ENCODE data around the gene DICER1. TPM values are rescaled to one million over a fixed set of nuclear protein-coding genes. Genes with fewer than 3 reads are reported as not detected.

Gene DICER1
- total RNA-seq, 1 experiment from 2014 or later = 62.0 TPM

DNA sequence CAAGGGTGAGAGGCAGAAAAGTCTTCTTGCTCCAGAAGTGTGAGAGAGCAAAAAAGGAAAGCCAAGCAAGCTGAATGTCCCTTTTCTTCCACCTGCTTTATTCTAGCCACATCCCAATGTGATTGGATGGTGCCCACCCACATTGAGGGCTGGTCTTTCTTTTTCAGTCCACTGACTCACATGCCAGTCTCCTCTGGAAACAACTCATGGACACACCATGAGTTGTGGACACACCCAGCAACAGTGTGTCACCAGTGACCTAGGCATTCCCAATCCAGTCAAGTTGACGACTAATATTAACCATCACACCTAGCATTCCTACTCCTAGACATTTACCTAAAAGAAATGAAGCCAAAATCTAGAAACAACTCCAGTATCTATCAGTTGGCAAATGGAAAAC, 7.2 kb upstream of the DICER1 start:
- H3K27ac Mint-ChIP-seq = no peak overlapping the region
- CTCF ChIA-PET = no interaction called here
- DNase-seq (ENCODE audit: low spot score) (no peak), ATAC-seq (no peak)
- no peaks in the 10 kb centered on the region; the same call in 1 of the 2 replicates for H3K27me3 Mint-ChIP-seq (ENCODE audit: low read depth)
- POLR2A ChIA-PET = no interaction called here
- peaks cover 34% of the 10 kb centered on the region for H3K36me3 Mint-ChIP-seq
- H3K4me1 Mint-ChIP-seq = peaks cover 27% of the 10 kb centered on the region
- no peak overlapping the region for H3K4me3 Mint-ChIP-seq
- peaks cover 38% of the 10 kb centered on the region for H3K9me3 Mint-ChIP-seq
- TF ChIP-seq, protein P1, sequence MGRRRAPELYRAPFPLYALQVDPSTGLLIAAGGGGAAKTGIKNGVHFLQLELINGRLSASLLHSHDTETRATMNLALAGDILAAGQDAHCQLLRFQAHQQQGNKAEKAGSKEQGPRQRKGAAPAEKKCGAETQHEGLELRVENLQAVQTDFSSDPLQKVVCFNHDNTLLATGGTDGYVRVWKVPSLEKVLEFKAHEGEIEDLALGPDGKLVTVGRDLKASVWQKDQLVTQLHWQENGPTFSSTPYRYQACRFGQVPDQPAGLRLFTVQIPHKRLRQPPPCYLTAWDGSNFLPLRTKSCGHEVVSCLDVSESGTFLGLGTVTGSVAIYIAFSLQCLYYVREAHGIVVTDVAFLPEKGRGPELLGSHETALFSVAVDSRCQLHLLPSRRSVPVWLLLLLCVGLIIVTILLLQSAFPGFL (CRISPR knock-in tag; IDR thresholded peaks at IDR 0.05; ENCODE audit: borderline replicate concordance) = no peak

DNA sequence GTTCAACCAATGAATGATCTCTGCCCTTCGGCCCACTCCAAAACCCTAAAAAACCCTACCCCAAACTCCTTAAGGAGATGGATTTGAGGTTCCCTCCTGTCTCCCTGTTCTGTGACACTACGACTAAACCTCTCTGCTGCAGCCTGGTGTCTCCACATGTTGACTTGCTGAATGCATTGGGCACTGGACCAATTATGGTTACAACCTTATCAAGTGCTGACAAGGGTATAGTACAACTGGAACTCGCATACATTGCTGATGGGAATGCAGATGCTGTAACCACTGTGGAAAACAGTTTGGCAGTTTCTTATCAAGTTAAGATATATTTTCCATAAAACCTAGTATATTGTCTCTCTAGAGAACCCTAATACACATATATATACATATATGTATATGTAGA, 6.3 kb upstream of the DICER1 start:
- H3K27me3 Mint-ChIP-seq (ENCODE audit: low read depth) = no peaks in the 10 kb centered on the region; the same call in 1 of the 2 replicates
- CTCF ChIA-PET = no interaction called here
- TF ChIP-seq, protein P2, sequence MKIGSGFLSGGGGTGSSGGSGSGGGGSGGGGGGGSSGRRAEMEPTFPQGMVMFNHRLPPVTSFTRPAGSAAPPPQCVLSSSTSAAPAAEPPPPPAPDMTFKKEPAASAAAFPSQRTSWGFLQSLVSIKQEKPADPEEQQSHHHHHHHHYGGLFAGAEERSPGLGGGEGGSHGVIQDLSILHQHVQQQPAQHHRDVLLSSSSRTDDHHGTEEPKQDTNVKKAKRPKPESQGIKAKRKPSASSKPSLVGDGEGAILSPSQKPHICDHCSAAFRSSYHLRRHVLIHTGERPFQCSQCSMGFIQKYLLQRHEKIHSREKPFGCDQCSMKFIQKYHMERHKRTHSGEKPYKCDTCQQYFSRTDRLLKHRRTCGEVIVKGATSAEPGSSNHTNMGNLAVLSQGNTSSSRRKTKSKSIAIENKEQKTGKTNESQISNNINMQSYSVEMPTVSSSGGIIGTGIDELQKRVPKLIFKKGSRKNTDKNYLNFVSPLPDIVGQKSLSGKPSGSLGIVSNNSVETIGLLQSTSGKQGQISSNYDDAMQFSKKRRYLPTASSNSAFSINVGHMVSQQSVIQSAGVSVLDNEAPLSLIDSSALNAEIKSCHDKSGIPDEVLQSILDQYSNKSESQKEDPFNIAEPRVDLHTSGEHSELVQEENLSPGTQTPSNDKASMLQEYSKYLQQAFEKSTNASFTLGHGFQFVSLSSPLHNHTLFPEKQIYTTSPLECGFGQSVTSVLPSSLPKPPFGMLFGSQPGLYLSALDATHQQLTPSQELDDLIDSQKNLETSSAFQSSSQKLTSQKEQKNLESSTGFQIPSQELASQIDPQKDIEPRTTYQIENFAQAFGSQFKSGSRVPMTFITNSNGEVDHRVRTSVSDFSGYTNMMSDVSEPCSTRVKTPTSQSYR (CRISPR knock-in tag; IDR thresholded peaks at IDR 0.05) = no peak
- TF ChIP-seq CREM (CRISPR knock-in tag; IDR thresholded peaks at IDR 0.05) = no peak
- no peak for TF ChIP-seq NFE2L1 (CRISPR knock-in tag; IDR thresholded peaks at IDR 0.05)
- TF ChIP-seq, protein P3, sequence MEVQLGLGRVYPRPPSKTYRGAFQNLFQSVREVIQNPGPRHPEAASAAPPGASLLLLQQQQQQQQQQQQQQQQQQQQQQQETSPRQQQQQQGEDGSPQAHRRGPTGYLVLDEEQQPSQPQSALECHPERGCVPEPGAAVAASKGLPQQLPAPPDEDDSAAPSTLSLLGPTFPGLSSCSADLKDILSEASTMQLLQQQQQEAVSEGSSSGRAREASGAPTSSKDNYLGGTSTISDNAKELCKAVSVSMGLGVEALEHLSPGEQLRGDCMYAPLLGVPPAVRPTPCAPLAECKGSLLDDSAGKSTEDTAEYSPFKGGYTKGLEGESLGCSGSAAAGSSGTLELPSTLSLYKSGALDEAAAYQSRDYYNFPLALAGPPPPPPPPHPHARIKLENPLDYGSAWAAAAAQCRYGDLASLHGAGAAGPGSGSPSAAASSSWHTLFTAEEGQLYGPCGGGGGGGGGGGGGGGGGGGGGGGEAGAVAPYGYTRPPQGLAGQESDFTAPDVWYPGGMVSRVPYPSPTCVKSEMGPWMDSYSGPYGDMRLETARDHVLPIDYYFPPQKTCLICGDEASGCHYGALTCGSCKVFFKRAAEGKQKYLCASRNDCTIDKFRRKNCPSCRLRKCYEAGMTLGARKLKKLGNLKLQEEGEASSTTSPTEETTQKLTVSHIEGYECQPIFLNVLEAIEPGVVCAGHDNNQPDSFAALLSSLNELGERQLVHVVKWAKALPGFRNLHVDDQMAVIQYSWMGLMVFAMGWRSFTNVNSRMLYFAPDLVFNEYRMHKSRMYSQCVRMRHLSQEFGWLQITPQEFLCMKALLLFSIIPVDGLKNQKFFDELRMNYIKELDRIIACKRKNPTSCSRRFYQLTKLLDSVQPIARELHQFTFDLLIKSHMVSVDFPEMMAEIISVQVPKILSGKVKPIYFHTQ (CRISPR knock-in tag; IDR thresholded peaks at IDR 0.05) = no peak
- TF ChIP-seq, protein P4, sequence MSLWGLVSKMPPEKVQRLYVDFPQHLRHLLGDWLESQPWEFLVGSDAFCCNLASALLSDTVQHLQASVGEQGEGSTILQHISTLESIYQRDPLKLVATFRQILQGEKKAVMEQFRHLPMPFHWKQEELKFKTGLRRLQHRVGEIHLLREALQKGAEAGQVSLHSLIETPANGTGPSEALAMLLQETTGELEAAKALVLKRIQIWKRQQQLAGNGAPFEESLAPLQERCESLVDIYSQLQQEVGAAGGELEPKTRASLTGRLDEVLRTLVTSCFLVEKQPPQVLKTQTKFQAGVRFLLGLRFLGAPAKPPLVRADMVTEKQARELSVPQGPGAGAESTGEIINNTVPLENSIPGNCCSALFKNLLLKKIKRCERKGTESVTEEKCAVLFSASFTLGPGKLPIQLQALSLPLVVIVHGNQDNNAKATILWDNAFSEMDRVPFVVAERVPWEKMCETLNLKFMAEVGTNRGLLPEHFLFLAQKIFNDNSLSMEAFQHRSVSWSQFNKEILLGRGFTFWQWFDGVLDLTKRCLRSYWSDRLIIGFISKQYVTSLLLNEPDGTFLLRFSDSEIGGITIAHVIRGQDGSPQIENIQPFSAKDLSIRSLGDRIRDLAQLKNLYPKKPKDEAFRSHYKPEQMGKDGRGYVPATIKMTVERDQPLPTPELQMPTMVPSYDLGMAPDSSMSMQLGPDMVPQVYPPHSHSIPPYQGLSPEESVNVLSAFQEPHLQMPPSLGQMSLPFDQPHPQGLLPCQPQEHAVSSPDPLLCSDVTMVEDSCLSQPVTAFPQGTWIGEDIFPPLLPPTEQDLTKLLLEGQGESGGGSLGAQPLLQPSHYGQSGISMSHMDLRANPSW (CRISPR knock-in tag; conservative IDR thresholded peaks at IDR 0.05; ENCODE audit: low read depth) = no peak
- TF ChIP-seq SMAD3 (CRISPR knock-in tag; IDR thresholded peaks at IDR 0.05; ENCODE audit: borderline replicate concordance) = no peak
- TF ChIP-seq, protein P5, sequence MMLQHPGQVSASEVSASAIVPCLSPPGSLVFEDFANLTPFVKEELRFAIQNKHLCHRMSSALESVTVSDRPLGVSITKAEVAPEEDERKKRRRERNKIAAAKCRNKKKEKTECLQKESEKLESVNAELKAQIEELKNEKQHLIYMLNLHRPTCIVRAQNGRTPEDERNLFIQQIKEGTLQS (CRISPR knock-in tag; conservative IDR thresholded peaks at IDR 0.05) = no peak
- TF ChIP-seq, protein P6, sequence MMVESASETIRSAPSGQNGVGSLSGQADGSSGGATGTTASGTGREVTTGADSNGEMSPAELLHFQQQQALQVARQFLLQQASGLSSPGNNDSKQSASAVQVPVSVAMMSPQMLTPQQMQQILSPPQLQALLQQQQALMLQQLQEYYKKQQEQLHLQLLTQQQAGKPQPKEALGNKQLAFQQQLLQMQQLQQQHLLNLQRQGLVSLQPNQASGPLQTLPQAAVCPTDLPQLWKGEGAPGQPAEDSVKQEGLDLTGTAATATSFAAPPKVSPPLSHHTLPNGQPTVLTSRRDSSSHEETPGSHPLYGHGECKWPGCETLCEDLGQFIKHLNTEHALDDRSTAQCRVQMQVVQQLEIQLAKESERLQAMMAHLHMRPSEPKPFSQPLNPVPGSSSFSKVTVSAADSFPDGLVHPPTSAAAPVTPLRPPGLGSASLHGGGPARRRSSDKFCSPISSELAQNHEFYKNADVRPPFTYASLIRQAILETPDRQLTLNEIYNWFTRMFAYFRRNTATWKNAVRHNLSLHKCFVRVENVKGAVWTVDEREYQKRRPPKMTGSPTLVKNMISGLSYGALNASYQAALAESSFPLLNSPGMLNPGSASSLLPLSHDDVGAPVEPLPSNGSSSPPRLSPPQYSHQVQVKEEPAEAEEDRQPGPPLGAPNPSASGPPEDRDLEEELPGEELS (CRISPR knock-in tag; IDR thresholded peaks at IDR 0.05) = no peak
- TF ChIP-seq, protein P7, sequence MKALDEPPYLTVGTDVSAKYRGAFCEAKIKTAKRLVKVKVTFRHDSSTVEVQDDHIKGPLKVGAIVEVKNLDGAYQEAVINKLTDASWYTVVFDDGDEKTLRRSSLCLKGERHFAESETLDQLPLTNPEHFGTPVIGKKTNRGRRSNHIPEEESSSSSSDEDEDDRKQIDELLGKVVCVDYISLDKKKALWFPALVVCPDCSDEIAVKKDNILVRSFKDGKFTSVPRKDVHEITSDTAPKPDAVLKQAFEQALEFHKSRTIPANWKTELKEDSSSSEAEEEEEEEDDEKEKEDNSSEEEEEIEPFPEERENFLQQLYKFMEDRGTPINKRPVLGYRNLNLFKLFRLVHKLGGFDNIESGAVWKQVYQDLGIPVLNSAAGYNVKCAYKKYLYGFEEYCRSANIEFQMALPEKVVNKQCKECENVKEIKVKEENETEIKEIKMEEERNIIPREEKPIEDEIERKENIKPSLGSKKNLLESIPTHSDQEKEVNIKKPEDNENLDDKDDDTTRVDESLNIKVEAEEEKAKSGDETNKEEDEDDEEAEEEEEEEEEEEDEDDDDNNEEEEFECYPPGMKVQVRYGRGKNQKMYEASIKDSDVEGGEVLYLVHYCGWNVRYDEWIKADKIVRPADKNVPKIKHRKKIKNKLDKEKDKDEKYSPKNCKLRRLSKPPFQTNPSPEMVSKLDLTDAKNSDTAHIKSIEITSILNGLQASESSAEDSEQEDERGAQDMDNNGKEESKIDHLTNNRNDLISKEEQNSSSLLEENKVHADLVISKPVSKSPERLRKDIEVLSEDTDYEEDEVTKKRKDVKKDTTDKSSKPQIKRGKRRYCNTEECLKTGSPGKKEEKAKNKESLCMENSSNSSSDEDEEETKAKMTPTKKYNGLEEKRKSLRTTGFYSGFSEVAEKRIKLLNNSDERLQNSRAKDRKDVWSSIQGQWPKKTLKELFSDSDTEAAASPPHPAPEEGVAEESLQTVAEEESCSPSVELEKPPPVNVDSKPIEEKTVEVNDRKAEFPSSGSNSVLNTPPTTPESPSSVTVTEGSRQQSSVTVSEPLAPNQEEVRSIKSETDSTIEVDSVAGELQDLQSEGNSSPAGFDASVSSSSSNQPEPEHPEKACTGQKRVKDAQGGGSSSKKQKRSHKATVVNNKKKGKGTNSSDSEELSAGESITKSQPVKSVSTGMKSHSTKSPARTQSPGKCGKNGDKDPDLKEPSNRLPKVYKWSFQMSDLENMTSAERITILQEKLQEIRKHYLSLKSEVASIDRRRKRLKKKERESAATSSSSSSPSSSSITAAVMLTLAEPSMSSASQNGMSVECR (CRISPR knock-in tag; IDR thresholded peaks at IDR 0.05; ENCODE audit: borderline replicate concordance) = no peak
- no peak for TF ChIP-seq GTF2I (CRISPR knock-in tag; conservative IDR thresholded peaks at IDR 0.05)
- TF ChIP-seq, protein P8, sequence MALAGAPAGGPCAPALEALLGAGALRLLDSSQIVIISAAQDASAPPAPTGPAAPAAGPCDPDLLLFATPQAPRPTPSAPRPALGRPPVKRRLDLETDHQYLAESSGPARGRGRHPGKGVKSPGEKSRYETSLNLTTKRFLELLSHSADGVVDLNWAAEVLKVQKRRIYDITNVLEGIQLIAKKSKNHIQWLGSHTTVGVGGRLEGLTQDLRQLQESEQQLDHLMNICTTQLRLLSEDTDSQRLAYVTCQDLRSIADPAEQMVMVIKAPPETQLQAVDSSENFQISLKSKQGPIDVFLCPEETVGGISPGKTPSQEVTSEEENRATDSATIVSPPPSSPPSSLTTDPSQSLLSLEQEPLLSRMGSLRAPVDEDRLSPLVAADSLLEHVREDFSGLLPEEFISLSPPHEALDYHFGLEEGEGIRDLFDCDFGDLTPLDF (CRISPR knock-in tag; IDR thresholded peaks at IDR 0.05) = no peak
- no peak for TF ChIP-seq ZNF317 (CRISPR knock-in tag; IDR thresholded peaks at IDR 0.05; ENCODE audit: borderline replicate concordance, low read depth)
- TF ChIP-seq SOX15 (CRISPR knock-in tag; IDR thresholded peaks at IDR 0.05) = no peak
- TF ChIP-seq KAT7 (CRISPR knock-in tag; IDR thresholded peaks at IDR 0.05; ENCODE audit: borderline replicate concordance) = no peak

More for the DNA sequence above, 6.3 kb upstream of the DICER1 start:
- peaks cover 27% of the 10 kb centered on the region for H3K4me1 Mint-ChIP-seq
- peaks cover 34% of the 10 kb centered on the region for H3K36me3 Mint-ChIP-seq
- H3K27ac Mint-ChIP-seq = no peak overlapping the region
- POLR2A ChIA-PET = no interaction called here
- DNase-seq (ENCODE audit: low spot score) (no peak), ATAC-seq (no peak)
- H3K4me3 Mint-ChIP-seq = no peak overlapping the region
- H3K9me3 Mint-ChIP-seq = peaks cover 38% of the 10 kb centered on the region
